ENCODE data around the gene KIR3DL1.
"Not testable (repeated sequence)": the region's sequence is repeated elsewhere in the genome, so short reads cannot be mapped to it uniquely, and the experiment has no call there.

The KIR3DL1 gene

GRCh38 chr19:54816251-54816650, at the start of gene KIR3DL1:
TSS of gene KIR3DL1 (plus strand) at chr19:54816468.
- DNase-seq (ENCODE audit: low read depth, low spot score) = not testable (repeated sequence)

DNA sequence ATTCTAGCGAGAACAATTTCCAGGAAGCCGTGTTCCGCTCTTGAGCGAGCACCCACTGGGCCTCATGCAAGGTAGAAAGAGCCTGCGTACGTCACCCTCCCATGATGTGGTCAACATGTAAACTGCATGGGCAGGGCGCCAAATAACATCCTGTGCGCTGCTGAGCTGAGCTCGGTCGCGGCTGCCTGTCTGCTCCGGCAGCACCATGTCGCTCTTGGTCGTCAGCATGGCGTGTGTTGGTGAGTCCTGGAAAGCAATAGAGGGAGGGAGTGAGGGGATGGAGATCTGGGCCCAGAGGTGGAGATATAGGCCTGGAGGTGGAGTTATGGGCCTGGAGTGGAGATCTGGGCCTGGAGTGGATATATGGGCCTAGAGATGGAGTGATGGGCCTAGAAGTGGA, 46.6 kb upstream of the KIR3DL1 start, which contains the start of gene KIR2DL1:
KIR2DL1 (plus strand) TSS at position 148 of the 400 bp plus-strand sequence; CDS start at position 206, 58 bp downstream.
- DNase-seq (ENCODE audit: low read depth, low spot score) = not testable (repeated sequence)

DNA sequence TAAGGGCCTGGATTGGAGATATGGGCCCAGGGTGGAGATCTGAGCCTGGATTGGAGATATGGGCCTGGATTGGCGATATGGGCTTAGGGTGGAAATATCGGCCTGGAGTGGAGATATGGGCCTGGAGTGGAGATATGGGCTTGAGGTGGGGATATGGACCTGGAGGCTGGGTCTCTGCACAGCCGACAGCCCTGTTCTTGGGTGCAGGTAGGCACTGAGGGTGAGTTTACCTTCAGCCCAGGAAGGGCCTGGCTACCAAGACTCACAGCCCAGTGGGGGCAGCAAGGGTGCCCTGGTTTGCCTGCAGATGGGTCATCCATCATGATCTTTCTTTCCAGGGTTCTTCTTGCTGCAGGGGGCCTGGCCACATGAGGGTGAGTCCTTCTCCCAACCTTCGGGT, 45.8 kb upstream of the KIR3DL1 start:
- not testable (repeated sequence) for DNase-seq (ENCODE audit: low read depth, low spot score)

- DNase-seq (ENCODE audit: low read depth, low spot score) = peak; percentile 41
Observed at GRCh38 chr19:54771018-54771960, 45.0 kb upstream of the KIR3DL1 start.

- DNase-seq (ENCODE audit: low read depth, low spot score) = not testable (repeated sequence)
Observed at GRCh38 chr19:54772666-54773065, 43.6 kb upstream of the KIR3DL1 start.

DNA sequence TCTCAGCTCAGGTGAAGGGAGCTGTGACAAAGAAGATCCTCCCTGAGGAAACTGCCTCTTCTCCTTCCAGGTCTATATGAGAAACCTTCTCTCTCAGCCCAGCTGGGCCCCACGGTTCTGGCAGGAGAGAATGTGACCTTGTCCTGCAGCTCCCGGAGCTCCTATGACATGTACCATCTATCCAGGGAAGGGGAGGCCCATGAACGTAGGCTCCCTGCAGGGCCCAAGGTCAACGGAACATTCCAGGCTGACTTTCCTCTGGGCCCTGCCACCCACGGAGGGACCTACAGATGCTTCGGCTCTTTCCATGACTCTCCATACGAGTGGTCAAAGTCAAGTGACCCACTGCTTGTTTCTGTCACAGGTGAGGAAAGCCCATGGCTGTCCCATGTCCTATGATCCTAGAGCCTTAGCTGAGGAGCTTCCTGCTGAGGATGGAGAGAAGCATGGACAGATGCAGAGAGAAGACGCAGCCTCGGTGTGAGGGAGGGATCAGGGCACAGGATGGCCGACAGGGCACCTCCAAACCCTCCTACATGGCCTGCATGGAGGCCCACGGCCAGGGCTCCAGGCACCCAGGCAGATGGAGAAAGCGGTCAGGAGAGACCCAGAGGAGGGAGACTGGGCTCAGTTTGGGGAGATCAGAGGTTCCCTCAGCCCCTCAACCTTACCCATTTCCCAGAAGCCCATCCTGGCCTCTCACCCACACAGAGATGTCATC, 41.0 kb upstream of the KIR3DL1 start:
- not testable (repeated sequence) for DNase-seq (ENCODE audit: low read depth, low spot score)

- not testable (repeated sequence) for DNase-seq (ENCODE audit: low read depth, low spot score)
Observed at GRCh38 chr19:54775830-54776229, 40.4 kb upstream of the KIR3DL1 start.

DNA sequence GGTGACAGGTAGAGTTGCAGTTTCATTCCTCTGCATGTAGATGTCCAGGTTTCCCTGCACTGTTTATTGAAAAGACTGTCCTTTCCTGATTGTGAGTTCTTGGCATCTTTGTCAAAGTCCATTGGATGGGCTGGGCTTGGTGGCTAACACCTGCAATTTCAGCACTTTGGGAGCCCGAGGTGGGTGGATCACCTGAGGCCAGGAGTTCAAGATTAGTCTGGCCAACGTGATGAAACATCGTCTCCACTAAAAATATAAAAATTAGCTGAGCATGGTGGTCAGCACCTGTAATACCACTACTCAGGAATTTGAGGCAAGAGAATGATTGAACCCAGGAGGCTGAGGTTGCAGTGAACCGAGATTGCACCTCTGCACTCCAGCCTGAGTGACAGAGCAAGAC, 38.4 kb upstream of the KIR3DL1 start:
- not testable (repeated sequence) for DNase-seq (ENCODE audit: low read depth, low spot score)

DNA sequence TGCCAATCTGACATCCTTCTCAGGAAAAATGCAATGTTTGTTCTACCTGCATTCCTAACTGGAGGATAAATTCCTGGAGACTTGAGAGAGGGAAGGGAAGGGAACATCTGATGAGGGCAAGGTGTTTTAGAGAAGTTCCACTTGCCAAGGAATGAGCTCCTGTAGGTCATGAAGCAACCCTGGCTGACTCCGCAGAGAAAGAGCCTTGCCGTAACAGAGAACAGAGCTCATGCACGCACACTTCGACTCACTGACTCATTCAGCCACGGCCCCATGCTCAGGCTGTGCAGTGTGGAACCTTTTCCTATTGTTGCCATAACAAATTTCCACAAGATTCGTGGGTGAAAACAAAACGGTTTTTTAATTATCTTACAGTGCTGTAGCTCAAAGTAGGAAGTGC, 37.4 kb upstream of the KIR3DL1 start:
- not testable (repeated sequence) for DNase-seq (ENCODE audit: low read depth, low spot score)

DNA sequence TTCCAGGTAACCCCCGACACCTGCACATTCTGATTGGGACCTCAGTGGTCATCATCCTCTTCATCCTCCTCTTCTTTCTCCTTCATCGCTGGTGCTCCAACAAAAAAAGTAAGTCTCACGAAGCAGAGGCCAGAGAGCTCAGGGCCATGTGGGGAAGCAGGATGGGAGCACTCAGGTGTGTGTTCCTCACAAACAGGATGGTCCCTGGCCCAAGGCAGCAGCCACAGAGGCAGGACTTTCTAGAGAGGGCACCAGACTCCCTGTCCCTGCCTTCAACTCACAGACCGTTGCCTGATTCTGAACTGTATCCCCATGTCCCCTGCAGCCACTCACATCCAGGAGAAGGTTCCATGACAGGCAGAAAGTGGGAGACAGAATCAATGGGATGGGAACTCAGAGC, 33.4 kb upstream of the KIR3DL1 start:
- not testable (repeated sequence) for DNase-seq (ENCODE audit: low read depth, low spot score)

DNA sequence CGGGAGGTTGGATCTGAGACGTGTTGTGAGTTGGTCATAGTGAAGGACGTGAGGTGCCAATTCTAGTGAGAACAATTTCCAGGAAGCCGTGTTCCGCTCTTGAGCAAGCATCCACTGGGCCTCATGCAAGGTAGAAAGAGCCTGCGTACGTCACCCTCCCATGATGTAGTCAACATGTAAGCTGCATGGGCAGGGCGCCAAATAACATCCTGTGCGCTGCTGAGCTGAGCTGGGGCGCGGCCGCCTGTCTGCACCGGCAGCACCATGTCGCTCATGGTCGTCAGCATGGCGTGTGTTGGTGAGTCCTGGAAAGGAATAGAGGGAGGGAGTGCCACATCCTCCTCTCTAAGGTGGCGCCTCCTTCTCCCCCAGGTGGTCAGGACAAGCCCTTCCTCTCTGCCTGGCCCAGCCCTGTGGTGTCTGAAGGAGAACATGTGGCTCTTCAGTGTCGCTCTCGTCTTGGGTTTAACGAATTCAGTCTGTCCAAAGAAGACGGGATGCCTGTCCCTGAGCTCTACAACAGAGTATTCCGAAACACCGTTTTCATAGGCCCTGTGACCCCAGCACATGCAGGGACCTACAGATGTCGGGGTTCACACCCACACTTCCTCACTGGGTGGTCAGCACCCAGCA, 30.1 kb upstream of the KIR3DL1 start:
- not testable (repeated sequence) for DNase-seq (ENCODE audit: low read depth, low spot score)

GRCh38 chr19:54788154-54788553, 28.1 kb upstream of the KIR3DL1 start:
- not testable (repeated sequence) for DNase-seq (ENCODE audit: low read depth, low spot score)

DNA sequence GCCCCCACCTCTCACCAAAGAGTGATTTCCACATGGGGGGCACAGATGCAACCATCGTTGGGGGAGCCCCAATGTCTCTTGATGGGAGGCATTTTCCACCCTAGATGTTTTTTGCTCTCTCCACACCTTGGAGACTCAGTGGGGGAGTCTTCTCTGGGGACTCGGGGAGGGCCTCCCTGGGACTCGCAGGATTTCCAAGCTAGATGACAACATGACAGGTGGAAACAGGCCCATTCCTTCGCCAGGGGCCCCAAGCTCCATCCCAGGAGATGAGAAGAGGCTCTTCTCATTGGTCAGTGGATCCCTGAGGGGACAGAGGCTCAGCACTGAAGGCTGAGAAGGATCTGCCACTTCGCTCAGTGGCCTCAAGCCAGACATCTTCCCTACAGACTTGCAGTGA, 25.6 kb upstream of the KIR3DL1 start:
- no peak for DNase-seq (ENCODE audit: low read depth, low spot score)

- DNase-seq (ENCODE audit: low read depth, low spot score) = no peak
Observed at GRCh38 chr19:54791476-54791875, 24.8 kb upstream of the KIR3DL1 start.

GRCh38 chr19:54792814-54793213, 23.5 kb upstream of the KIR3DL1 start:
- DNase-seq (ENCODE audit: low read depth, low spot score) = no peak

DNA sequence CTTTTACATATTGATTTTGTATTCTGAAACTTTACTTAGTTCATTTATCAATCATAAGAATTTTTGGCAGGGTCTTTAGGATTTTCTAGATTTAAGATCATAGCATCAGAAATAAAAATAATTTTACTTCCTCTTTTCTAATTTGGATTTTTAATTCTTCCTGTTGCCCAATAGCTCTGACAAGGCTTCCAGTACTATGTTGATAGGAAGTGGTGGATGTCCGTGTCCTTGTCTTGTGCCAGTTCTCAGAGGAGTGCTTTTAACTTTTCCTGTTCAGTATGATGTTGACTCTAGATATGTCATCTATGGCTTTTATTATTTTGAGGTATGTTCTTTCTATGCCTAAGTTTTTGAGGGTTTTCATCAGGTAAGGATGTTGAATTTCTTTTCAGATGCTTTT, 20.5 kb upstream of the KIR3DL1 start:
- no peak for DNase-seq (ENCODE audit: low read depth, low spot score)

DNA sequence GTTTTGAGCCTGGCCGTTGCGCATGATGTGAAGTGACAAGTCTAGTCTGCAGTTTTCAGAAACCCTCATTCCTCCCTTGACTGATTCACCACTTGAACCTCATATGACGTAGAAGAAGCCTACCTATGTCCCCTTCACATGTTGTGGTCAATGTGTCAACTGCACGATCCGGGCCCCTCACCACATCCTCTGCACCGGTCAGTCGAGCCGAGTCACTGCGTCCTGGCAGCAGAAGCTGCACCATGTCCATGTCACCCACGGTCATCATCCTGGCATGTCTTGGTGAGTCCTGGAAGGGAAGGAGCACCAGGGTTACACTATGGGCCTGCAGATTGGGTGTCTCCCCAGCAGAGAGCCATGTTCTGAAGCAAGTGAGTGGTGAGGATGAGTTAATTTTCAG, 12.9 kb upstream of the KIR3DL1 start, which contains the start of gene KIR2DL4:
KIR2DL4 (plus strand) TSS at position 201 of the 400 bp plus-strand sequence; CDS start at position 243, 42 bp downstream.
- DNase-seq (ENCODE audit: low read depth, low spot score) = no peak

DNA sequence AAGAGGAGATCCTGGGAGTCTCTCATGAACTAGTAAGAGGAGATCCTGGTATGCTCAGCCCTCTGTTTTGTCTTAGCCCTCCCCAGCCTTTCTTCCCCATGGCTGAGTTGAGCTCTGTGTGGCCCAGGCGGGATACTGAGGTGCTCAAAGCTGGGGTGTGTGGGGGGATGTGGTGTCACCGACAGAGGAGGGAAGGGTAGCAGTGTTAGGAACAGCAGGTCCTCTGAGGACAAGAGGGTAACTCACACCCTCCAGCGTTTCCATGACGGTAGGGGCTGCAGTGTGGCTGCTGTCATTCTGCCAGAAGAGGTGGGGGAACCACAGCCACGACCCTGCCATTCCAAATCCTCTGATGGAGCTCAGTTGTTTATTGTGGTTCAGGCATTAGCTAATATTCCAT, 12.2 kb upstream of the KIR3DL1 start:
- no peak for DNase-seq (ENCODE audit: low read depth, low spot score)

- no peak for DNase-seq (ENCODE audit: low read depth, low spot score)
Observed at GRCh38 chr19:54804571-54804970, 11.7 kb upstream of the KIR3DL1 start.

- no peak for DNase-seq (ENCODE audit: low read depth, low spot score)
Observed at GRCh38 chr19:54805665-54806515, 10.4 kb upstream of the KIR3DL1 start.

GRCh38 chr19:54806516-54806838, 9.8 kb upstream of the KIR3DL1 start:
- DNase-seq (ENCODE audit: low read depth, low spot score) = no peak

All from astrocyte of the hippocampus (primary cell).